ENCODE measurements around the gene PRSS36.
"Not testable (repeated sequence)": the region's sequence is repeated elsewhere in the genome, so short reads cannot be mapped to it uniquely, and the experiment has no call there.

The PRSS36 gene

GRCh38 chr16:31149894-31150890 is at the start of gene PRSS36:
PRSS36 (minus strand) TSS chr16:31150066; CDS start chr16:31150035, 31 bp downstream.
- Mint-ChIP-seq H3K4me3 (no peak within 1 kb of the TSS), H3K4me1 (ENCODE audit: low read depth) (peaks cover 2% of the 10 kb centered on the region), H3K27me3 (ENCODE audit: low read depth) (peaks cover 8% of the 10 kb centered on the region), H3K9me3 (no peaks in the 10 kb centered on the region), H3K27ac (no peak within 1 kb of the TSS), H3K36me3 (ENCODE audit: low read depth) (no peaks in the 10 kb centered on the region)
- no peak for DNase-seq (ENCODE audit: low spot score)

- Mint-ChIP-seq H3K4me3 (peak overlapping the region; percentile 8), H3K27ac (peak overlapping the region; percentile 52), H3K4me1 (ENCODE audit: low read depth) (peaks cover 44% of the 10 kb centered on the region), H3K36me3 (ENCODE audit: low read depth) (peaks cover 43% of the 10 kb centered on the region), H3K9me3 (no peaks in the 10 kb centered on the region), H3K27me3 (ENCODE audit: low read depth) (no peaks in the 10 kb centered on the region)
- DNase-seq (ENCODE audit: low spot score), result no peak
Measured at GRCh38 chr16:31199430-31200041, 49.7 kb upstream of the PRSS36 start.

GRCh38 chr16:31198207-31198882 is 48.5 kb upstream of the PRSS36 start:
- H3K9me3 Mint-ChIP-seq, result no peaks in the 10 kb centered on the region
- peaks cover 43% of the 10 kb centered on the region for H3K4me1 Mint-ChIP-seq (ENCODE audit: low read depth)
- no peaks in the 10 kb centered on the region for H3K27me3 Mint-ChIP-seq (ENCODE audit: low read depth)
- no peak for DNase-seq (ENCODE audit: low spot score)
- no peak overlapping the region for H3K4me3 Mint-ChIP-seq
- H3K27ac Mint-ChIP-seq, result peak overlapping the region; percentile 51
- H3K36me3 Mint-ChIP-seq (ENCODE audit: low read depth), result peaks cover 51% of the 10 kb centered on the region

GRCh38 chr16:31196324-31197088 is 46.6 kb upstream of the PRSS36 start:
- Mint-ChIP-seq H3K4me1 (ENCODE audit: low read depth) (peaks cover 40% of the 10 kb centered on the region), H3K27ac (no peak overlapping the region), H3K36me3 (ENCODE audit: low read depth) (peaks cover 59% of the 10 kb centered on the region), H3K4me3 (no peak overlapping the region), H3K27me3 (ENCODE audit: low read depth) (no peaks in the 10 kb centered on the region), H3K9me3 (no peaks in the 10 kb centered on the region)
- DNase-seq (ENCODE audit: low spot score), result no peak

- Mint-ChIP-seq H3K36me3 (ENCODE audit: low read depth) (peaks cover 60% of the 10 kb centered on the region), H3K4me1 (ENCODE audit: low read depth) (peaks cover 37% of the 10 kb centered on the region)
- H3K27ac Mint-ChIP-seq; H3K4me3 Mint-ChIP-seq; H3K27me3 Mint-ChIP-seq (ENCODE audit: low read depth); DNase-seq (ENCODE audit: low spot score); H3K9me3 Mint-ChIP-seq: not testable (repeated sequence)
Measured at GRCh38 chr16:31195861-31196260, 46.0 kb upstream of the PRSS36 start.

GRCh38 chr16:31194898-31195297 is 45.0 kb upstream of the PRSS36 start:
- Mint-ChIP-seq H3K27me3 (ENCODE audit: low read depth) (no peaks in the 10 kb centered on the region), H3K4me1 (ENCODE audit: low read depth) (peaks cover 38% of the 10 kb centered on the region), H3K9me3 (no peaks in the 10 kb centered on the region), H3K36me3 (ENCODE audit: low read depth) (peaks cover 67% of the 10 kb centered on the region), H3K4me3 (no peak overlapping the region), H3K27ac (no peak overlapping the region)
- DNase-seq (ENCODE audit: low spot score), result no peak

- Mint-ChIP-seq H3K4me3 (no peak overlapping the region), H3K27ac (no peak overlapping the region), H3K36me3 (ENCODE audit: low read depth) (peaks cover 69% of the 10 kb centered on the region), H3K4me1 (ENCODE audit: low read depth) (peaks cover 37% of the 10 kb centered on the region), H3K27me3 (ENCODE audit: low read depth) (no peaks in the 10 kb centered on the region), H3K9me3 (no peaks in the 10 kb centered on the region)
- DNase-seq (ENCODE audit: low spot score), result no peak
Measured at GRCh38 chr16:31193874-31194273, 44.0 kb upstream of the PRSS36 start.

GRCh38 chr16:31192856-31193642 is 43.2 kb upstream of the PRSS36 start:
- Mint-ChIP-seq H3K36me3 (ENCODE audit: low read depth) (peaks cover 77% of the 10 kb centered on the region), H3K27me3 (ENCODE audit: low read depth) (no peaks in the 10 kb centered on the region), H3K4me3 (no peak overlapping the region), H3K27ac (no peak overlapping the region), H3K9me3 (no peaks in the 10 kb centered on the region), H3K4me1 (ENCODE audit: low read depth) (peaks cover 31% of the 10 kb centered on the region)
- no peak for DNase-seq (ENCODE audit: low spot score)

GRCh38 chr16:31191697-31192428 is 42.0 kb upstream of the PRSS36 start:
- peaks cover 85% of the 10 kb centered on the region for H3K36me3 Mint-ChIP-seq (ENCODE audit: low read depth)
- no peak overlapping the region for H3K27ac Mint-ChIP-seq
- peaks cover 34% of the 10 kb centered on the region for H3K4me1 Mint-ChIP-seq (ENCODE audit: low read depth)
- H3K27me3 Mint-ChIP-seq (ENCODE audit: low read depth), result no peaks in the 10 kb centered on the region
- no peaks in the 10 kb centered on the region for H3K9me3 Mint-ChIP-seq
- no peak overlapping the region for H3K4me3 Mint-ChIP-seq
- DNase-seq (ENCODE audit: low spot score), result no peak

GRCh38 chr16:31190818-31191444 is 41.1 kb upstream of the PRSS36 start:
- Mint-ChIP-seq H3K27ac (peak overlapping the region; percentile 69), H3K27me3 (ENCODE audit: low read depth) (no peaks in the 10 kb centered on the region), H3K4me3 (no peak overlapping the region), H3K36me3 (ENCODE audit: low read depth) (peaks cover 87% of the 10 kb centered on the region), H3K4me1 (ENCODE audit: low read depth) (peaks cover 41% of the 10 kb centered on the region), H3K9me3 (no peaks in the 10 kb centered on the region)
- no peak for DNase-seq (ENCODE audit: low spot score)

- Mint-ChIP-seq H3K9me3 (no peaks in the 10 kb centered on the region), H3K4me1 (ENCODE audit: low read depth) (peaks cover 48% of the 10 kb centered on the region), H3K27me3 (ENCODE audit: low read depth) (no peaks in the 10 kb centered on the region), H3K4me3 (no peak overlapping the region), H3K36me3 (ENCODE audit: low read depth) (peaks cover 90% of the 10 kb centered on the region), H3K27ac (peak overlapping the region; percentile 21)
- DNase-seq (ENCODE audit: low spot score), result no peak
Measured at GRCh38 chr16:31190061-31190460, 40.2 kb upstream of the PRSS36 start.

- Mint-ChIP-seq H3K27ac (peak overlapping the region; percentile 13), H3K4me3 (no peak overlapping the region)
Measured at GRCh38 chr16:31189412-31189778, 39.5 kb upstream of the PRSS36 start.

More at GRCh38 chr16:31189412-31189778, 39.5 kb upstream of the PRSS36 start:
- Mint-ChIP-seq H3K36me3 (ENCODE audit: low read depth) (peaks cover 91% of the 10 kb centered on the region), H3K4me1 (ENCODE audit: low read depth) (peaks cover 54% of the 10 kb centered on the region), H3K9me3 (no peaks in the 10 kb centered on the region), H3K27me3 (ENCODE audit: low read depth) (no peaks in the 10 kb centered on the region)
- no peak for DNase-seq (ENCODE audit: low spot score)
